Measurements from ENCODE around the gene TES.

DNA sequence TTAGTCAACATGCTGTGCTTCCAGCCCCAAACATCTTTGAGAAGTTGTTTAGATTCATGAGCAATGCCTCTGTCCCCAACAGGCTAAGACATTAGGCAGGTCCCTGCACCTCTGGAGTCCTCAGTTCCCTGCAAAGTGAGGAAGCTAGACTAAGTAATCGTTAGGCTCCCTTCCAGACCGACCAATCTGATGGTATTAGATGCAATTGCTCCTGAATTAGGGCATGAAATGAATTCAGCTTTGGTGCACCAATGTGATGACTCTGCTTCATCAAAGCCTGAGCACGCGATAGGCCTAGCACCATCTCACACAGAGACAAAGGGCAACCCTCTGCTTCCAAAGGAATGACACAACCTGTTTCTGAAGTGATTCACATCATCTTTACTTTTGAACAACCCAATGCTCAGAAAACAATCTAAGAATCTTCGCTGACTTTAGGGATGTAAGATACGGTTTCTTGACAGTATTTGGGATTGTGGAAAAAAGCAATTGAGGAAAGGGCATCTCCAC lies 723 bp upstream of the TES start:
- TF ChIP-seq, protein P1, sequence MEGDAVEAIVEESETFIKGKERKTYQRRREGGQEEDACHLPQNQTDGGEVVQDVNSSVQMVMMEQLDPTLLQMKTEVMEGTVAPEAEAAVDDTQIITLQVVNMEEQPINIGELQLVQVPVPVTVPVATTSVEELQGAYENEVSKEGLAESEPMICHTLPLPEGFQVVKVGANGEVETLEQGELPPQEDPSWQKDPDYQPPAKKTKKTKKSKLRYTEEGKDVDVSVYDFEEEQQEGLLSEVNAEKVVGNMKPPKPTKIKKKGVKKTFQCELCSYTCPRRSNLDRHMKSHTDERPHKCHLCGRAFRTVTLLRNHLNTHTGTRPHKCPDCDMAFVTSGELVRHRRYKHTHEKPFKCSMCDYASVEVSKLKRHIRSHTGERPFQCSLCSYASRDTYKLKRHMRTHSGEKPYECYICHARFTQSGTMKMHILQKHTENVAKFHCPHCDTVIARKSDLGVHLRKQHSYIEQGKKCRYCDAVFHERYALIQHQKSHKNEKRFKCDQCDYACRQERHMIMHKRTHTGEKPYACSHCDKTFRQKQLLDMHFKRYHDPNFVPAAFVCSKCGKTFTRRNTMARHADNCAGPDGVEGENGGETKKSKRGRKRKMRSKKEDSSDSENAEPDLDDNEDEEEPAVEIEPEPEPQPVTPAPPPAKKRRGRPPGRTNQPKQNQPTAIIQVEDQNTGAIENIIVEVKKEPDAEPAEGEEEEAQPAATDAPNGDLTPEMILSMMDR (IDR thresholded peaks at IDR 0.05; ENCODE audit: insufficient read depth, low read length), result no peak
- no peak for TF ChIP-seq POLR2AphosphoS5 (IDR thresholded peaks at IDR 0.05; ENCODE audit: low read depth)
- TF ChIP-seq GABPA (IDR thresholded peaks at IDR 0.05; ENCODE audit: low read depth), result no peak
